Mucosa of stomach (tissue), 1 donor: Measurements from ENCODE around the gene TRIM59.

Experiments used
- H3K27me3 ChIP-seq: one replicate; pipeline ENCODE4 v1.7.0; 2013; ENCODE audit warnings: mild to moderate bottlenecking, low read length; ENCODE audit not compliant: control insufficient read depth, insufficient read depth
- H3K36me3 ChIP-seq: one replicate; pipeline ENCODE4 v1.7.0; 2013; ENCODE audit warnings: low read length; ENCODE audit not compliant: control insufficient read depth, insufficient read depth
- H3K4me1 ChIP-seq: one replicate; pipeline ENCODE4 v1.7.0; 2013; ENCODE audit warnings: mild to moderate bottlenecking, low read length; ENCODE audit not compliant: control insufficient read depth, insufficient read depth
- H3K4me3 ChIP-seq: one replicate; pipeline ENCODE4 v1.7.0; 2013; ENCODE audit warnings: low read length
- H3K9ac ChIP-seq: one replicate; pipeline ENCODE4 v1.7.0; 2013; ENCODE audit warnings: mild to moderate bottlenecking, low read length, moderate library complexity
- H3K9me3 ChIP-seq: one replicate; pipeline ENCODE4 v1.7.0; 2013; ENCODE audit warnings: mild to moderate bottlenecking, low read length, moderate library complexity; ENCODE audit not compliant: control insufficient read depth
- donor health status: Pancreatic carcinoma.

The TRIM59 gene

DNA sequence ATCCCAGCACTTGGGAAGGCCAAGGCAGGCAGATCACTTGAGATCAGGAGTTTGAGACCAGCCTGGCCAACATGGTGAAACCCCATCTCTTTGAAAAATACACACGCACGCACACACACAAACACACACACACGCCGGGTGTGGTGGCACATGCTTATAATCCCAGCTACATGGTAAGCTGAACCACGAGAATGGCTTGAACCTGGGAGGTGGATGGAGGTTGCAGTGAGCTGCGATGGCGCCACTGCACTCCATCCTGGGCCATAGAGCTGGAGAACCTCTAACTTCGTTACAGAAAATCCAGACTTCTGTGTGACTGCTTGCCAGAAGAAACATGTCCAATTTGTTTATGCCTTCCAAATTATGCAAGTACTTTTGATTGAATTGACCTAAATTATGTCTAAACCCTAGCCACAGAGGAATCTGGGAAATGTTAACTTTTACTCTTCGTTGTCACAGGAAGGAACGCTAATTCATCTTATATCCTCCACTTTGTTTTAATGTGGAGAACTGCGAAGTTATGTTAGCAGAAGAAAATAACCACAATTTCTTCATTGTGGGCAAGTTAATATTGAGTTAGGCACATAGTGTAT lies 21.7 kb downstream of the TRIM59 start:
- Histone ChIP-seq H3K36me3 (peaks cover 4% of the 10 kb centered on the region), H3K9me3 (no peaks in the 10 kb centered on the region), H3K4me1 (no peaks in the 10 kb centered on the region), H3K4me3 (no peak overlapping the region), H3K27me3 (no peaks in the 10 kb centered on the region), H3K9ac (no peak overlapping the region)

DNA sequence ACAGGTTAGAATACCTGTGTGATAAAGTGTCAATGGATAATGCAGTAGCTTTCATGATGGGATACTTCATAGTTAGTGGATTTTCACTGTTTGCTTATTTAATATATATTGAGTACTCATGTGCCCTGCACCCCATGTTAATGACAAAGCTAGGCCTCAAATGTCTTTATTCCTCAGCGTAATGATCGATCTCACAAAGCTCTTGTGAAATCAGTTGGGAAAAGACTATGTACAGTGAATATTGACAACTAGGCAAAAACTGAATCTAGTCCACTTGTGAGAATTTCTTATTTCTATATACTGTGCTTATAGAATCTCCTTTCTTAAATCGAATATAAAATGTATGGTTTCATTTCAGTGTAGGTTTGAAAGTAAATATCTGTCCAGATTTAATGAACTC lies 32.3 kb downstream of the TRIM59 start:
- no peaks in the 10 kb centered on the region for H3K9me3 ChIP-seq
- H3K27me3 ChIP-seq: no peaks in the 10 kb centered on the region
- no peak overlapping the region for H3K4me3 ChIP-seq
- H3K36me3 ChIP-seq: no peaks in the 10 kb centered on the region
- no peaks in the 10 kb centered on the region for H3K4me1 ChIP-seq
- no peak overlapping the region for H3K9ac ChIP-seq

GRCh38 chr3:160413613-160414248 lies 35.9 kb downstream of the TRIM59 start:
- H3K36me3 ChIP-seq: no peaks in the 10 kb centered on the region

GRCh38 chr3:160412477-160412876 lies 37.1 kb downstream of the TRIM59 start:
- H3K36me3 ChIP-seq: no peaks in the 10 kb centered on the region
- H3K9me3 ChIP-seq: no peaks in the 10 kb centered on the region

More at GRCh38 chr3:160413613-160414248, 35.9 kb downstream of the TRIM59 start:
- Histone ChIP-seq H3K4me1 (no peaks in the 10 kb centered on the region), H3K4me3 (no peak overlapping the region), H3K9me3 (no peaks in the 10 kb centered on the region), H3K9ac (no peak overlapping the region), H3K27me3 (no peaks in the 10 kb centered on the region)

DNA sequence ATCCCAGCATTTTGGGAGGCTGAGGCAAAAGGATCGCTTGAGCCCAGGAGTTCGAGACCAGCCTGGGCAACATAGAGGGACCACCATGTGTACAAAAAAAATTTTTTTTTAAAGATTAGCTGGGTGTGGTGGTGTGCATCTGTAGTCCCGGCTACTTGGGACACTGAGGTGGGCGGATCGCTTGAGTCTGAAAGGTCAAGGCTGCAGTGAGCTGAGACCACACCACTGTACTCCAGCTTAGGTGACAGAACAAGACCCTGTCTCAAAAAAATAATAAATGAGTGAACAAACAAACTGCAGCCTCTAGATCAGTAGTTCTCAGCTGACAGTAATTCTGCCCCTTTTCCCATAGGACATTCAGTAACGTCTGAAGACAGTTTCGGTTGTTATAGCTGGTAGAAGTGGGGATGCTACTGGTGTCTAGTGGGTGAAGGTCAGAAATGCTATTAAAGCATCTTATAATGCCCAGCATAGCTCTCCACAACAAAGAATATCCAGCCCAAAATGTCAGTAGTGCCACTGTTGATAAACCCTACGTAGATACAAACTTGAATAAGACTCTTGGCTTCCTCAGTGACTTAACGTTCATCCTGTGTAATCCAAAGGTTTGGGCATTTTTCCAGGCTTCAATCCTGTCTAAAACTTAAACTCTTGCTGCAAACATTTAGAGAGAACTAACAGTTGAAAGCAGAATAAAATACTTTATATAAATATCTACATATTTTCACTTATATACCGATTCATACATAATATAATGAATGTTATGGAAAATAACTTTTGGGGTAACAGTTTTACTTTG lies 39.6 kb downstream of the TRIM59 start:
- Histone ChIP-seq H3K36me3 (no peaks in the 10 kb centered on the region), H3K9ac (no peak overlapping the region), H3K4me3 (no peak overlapping the region), H3K4me1 (no peaks in the 10 kb centered on the region), H3K9me3 (no peaks in the 10 kb centered on the region), H3K27me3 (no peaks in the 10 kb centered on the region)

More at GRCh38 chr3:160412477-160412876, 37.1 kb downstream of the TRIM59 start:
- no peak overlapping the region for H3K9ac ChIP-seq
- no peaks in the 10 kb centered on the region for H3K27me3 ChIP-seq
- no peaks in the 10 kb centered on the region for H3K4me1 ChIP-seq
- H3K4me3 ChIP-seq: no peak overlapping the region

- no peaks in the 10 kb centered on the region for H3K36me3 ChIP-seq
- H3K9ac ChIP-seq: peak overlapping the region; percentile 91
- no peaks in the 10 kb centered on the region for H3K4me1 ChIP-seq
- no peaks in the 10 kb centered on the region for H3K9me3 ChIP-seq
- H3K4me3 ChIP-seq: no peak overlapping the region
- H3K27me3 ChIP-seq: no peaks in the 10 kb centered on the region
Observed at GRCh38 chr3:160403796-160404470, 45.7 kb downstream of the TRIM59 start.

GRCh38 chr3:160403028-160403545 lies 46.5 kb downstream of the TRIM59 start:
- H3K4me3 ChIP-seq: no peak overlapping the region
- H3K36me3 ChIP-seq: no peaks in the 10 kb centered on the region
- no peaks in the 10 kb centered on the region for H3K27me3 ChIP-seq
- H3K9me3 ChIP-seq: no peaks in the 10 kb centered on the region
- peak overlapping the region; percentile 91 for H3K9ac ChIP-seq
- H3K4me1 ChIP-seq: no peaks in the 10 kb centered on the region

DNA sequence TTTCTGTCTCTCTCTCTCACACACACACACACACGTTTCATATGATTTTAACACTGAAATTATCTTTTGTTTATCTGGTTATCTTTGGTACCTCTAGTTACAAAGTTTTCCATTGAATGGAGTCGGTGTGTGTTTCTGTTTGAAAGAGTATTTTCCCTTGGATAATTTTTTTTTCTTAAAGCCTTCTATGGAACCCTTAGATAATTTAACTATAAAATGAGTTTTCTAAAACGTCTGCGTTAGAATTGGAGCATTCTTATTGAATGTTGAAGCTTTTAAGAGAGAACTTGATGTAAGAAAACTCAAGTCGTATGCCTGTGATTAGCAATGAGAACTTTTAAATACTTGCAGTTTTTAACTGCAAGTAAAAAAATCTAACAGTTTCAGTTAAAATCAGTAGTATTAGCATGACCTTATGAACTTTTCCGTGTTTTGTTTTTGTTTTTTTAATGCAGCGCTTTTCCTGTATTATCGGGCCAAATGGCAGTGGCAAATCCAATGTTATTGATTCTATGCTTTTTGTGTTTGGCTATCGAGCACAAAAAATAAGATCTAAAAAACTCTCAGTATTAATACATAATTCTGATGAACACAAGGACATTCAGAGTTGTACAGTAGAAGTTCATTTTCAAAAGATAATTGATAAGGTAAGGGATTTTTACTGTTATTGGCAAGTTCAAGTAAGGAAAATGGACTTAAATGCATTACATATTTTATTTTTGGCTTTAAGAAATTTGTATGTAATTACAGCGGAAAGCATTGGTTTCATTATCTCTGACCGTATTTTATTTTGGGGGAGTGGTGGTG lies 47.2 kb downstream of the TRIM59 start:
- Histone ChIP-seq H3K4me3 (no peak overlapping the region), H3K36me3 (no peaks in the 10 kb centered on the region), H3K4me1 (no peaks in the 10 kb centered on the region), H3K27me3 (no peaks in the 10 kb centered on the region), H3K9ac (peak overlapping the region; percentile 91), H3K9me3 (no peaks in the 10 kb centered on the region)

- peak overlapping the region; percentile 91 for H3K9ac ChIP-seq
- H3K36me3 ChIP-seq: no peaks in the 10 kb centered on the region
- no peaks in the 10 kb centered on the region for H3K27me3 ChIP-seq
- H3K4me1 ChIP-seq: no peaks in the 10 kb centered on the region
- H3K9me3 ChIP-seq: no peaks in the 10 kb centered on the region
- peak overlapping the region; percentile 92 for H3K4me3 ChIP-seq
Observed at GRCh38 chr3:160401291-160402095, 48.1 kb downstream of the TRIM59 start.

DNA sequence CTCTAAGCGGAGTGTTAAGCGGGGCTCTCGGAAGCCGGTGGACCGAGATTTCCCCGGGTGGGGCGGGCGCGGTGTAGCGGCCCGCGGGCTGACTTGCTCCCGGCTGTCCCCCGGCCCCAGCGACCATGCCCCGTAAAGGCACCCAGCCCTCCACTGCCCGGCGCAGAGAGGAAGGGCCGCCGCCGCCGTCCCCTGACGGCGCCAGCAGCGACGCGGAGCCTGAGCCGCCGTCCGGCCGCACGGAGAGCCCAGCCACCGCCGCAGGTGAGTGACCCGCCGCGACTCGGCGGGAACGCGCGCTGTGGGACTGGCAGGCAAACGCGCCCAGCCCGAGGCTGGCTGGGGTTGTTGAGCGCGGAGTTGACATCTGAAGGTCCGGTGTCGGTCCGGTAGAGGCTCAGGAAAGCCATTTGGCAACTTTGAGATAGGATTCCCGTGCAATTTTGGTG lies 48.9 kb downstream of the TRIM59 start:
- Histone ChIP-seq H3K4me1 (no peaks in the 10 kb centered on the region), H3K9me3 (no peaks in the 10 kb centered on the region), H3K27me3 (no peaks in the 10 kb centered on the region), H3K9ac (peak overlapping the region; percentile 91), H3K4me3 (peak overlapping the region; percentile 92), H3K36me3 (no peaks in the 10 kb centered on the region)
